GM18498 (cell line): ENCODE measurements around the gene MYRF.

Source experiments
- ATAC-seq: cut with Tn5 transposase; IDR thresholded peaks from one replicate; pipeline ENCODE4 v1.9.1; 2021; ENCODE audit warnings: mild to moderate bottlenecking, moderate library complexity; ENCODE audit not compliant: unreplicated experiment

The MYRF gene

DNA sequence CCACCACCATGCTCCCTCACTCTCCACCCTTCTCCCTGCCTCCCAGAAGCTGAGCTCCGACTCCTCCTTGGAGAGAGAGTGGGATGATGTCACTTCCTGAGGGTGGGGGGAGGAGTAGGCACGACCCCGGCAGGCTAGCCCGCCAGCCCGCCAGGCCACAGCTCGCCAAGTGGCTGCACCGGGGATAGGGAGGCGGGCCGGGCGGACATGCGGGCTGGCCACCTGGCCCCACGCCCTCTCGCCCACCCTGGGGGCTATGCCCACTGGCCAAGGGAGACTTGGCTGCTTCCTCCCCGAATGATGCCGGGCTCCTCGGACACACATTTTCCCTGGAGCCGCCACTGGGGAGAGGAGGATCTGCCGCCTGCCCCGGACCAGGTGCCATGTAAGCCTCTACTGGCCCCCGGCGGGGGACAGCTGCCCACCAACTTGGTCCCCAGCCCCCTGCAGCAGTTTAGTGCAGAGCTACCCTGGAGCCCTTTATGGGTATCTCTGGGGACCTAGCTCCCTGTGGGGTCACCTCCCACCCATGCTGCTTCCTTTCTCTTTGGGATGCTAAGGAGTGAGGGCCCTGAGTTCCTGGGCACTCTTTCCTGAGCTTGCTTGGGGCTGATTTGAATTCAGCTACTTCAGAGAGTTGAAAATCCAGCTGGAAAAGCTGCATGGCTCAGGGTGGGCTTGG is 33.7 kb upstream of the MYRF start:
- ATAC-seq = no peak

- no peak for ATAC-seq
Observed at GRCh38 chr11:61719978-61720377, 32.5 kb upstream of the MYRF start.

DNA sequence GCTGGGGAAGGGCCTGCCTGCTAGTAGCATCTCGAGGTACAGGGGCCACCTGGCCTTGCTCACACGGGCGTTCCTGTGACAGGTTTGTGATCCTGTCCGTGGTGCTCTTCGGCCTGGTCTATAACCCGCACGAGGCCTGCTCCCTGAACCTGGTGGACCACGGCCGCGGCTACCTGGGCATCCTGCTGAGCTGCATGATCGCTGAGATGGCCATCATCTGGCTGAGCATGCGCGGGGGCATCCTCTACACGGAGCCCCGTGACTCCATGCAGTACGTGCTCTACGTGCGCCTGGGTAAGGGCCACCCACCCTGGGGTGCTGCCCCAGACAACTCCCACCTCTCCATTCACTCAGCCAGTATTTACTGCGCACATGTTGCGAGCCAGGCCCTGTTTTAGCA is 31.8 kb upstream of the MYRF start:
- ATAC-seq = no peak

DNA sequence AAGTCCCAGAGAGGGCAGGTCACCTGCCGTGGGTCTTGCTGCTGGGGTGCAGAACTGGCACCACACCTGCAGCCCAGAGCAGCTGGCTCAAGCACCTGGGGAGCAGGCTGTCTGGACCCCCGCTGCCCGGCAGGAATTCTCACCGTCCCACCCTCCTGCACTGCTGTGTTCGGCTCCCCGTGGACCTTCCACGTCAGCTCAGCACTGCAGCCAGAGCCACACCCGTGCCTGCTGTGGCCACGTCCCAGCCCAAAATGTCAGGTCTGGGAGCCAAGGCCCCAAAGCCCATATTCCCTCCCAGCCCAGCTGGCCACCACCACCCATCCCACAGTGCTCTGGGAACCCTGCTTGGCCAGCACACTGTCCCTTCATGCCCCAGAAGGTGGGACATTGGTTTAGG is 28.0 kb upstream of the MYRF start:
- no peak for ATAC-seq

DNA sequence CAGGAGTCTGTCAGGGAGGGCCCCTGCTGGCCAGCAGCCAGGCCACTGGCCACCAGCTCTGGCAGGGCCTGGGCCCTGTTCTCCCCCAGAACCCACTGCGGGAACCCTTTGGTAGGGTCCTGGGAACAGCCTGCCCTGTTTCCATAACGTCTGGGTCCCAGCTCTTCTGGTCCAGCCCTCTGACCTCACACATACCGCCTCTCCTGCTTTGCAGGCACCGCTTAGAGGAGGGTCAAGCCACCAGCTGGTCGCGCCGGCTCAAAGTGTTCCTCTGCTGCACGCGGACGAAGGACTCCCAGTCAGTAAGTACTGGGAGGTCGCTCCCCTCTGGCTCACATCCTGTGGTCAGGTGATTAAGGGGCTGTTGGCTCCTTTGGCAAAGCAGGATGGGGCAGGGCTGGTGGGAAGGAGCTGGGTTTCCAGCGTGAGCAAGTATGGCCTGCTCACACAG is 26.6 kb upstream of the MYRF start:
- ATAC-seq = no peak

DNA sequence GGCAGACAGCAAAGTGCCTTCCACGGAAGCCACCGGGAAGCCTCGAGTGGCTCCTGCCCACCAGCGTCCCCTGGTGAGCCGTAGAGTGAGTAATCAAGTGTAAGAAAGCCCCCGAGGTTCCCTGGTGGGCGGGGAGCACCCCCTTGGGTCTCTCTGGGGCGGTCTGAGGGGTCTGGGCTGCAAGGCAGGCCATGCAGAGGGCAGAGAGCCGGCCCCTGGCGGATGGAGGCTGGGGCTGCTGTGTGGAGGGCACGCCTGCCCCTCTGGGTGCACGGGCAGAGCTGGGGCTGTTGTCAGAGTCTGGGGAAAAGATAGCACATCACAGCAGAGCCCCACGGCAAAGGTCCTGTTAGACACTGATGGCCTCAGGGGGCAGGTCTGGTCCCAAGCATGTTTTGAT is 25.7 kb upstream of the MYRF start:
- ATAC-seq = no peak

DNA sequence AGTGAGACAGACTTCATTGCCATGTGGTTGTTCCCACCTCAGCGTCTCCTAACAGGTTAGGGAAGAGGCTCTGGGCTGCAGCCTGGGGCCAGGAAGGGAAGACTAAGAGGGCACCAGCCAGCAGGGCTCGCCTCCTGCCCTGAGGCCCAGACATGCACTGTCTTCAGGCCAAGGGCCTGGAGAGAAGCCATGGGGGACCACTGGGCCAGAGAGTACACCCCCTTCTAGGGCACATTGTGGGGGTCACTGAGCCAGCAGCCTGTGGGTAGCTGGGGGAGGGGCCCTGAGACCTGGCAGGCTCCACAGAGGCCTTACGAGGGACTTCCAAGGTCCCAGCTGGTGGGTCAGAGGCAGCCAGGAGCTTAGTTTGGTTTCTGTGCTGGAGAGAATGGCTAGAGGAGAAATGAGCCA is 25.0 kb upstream of the MYRF start:
- ATAC-seq = no peak

DNA sequence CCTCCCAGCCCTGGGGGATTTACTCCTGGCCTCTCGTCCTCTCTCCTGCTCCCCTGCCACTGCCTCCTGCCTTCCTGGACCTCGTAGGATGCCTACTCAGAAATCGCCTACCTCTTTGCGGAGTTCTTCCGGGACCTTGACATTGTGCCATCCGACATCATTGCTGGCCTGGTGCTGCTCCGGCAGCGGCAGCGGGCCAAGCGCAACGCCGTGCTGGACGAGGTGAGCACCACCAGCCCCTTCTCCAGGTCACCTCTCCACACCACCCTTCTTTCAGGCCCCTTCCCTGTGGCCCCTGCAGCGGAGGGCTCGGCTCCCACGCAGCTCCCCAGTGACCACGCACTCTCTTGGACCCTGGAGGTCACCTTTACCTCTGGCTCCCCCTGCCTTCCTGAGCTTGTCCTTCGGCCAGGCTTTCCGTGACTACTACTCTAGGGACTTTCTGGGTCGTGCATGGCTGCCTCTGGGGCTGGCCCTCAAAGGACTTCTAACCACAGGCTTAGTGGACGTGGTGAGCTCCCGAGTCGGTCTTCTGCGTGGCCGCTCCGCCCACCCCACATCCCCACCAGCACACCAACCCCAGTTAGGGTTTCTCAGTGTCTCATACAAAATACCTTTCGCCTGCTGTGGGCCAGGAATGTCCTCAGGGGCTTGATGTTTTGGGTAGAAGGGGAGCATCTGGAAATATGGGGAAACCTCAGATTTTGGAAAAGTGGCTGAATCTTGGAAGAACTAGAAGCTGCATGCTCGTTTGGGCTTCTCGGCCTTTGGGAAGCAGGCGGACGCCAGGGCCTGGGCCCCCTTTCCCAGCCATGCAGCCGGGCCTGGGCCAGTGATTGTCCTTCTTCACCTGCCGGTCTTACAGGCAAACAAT is 24.1 kb upstream of the MYRF start:
- ATAC-seq = no peak

- no peak for ATAC-seq
Observed at GRCh38 chr11:61728940-61729219, 23.6 kb upstream of the MYRF start.

- no peak for ATAC-seq
Observed at GRCh38 chr11:61730240-61730994, 22.0 kb upstream of the MYRF start.

GRCh38 chr11:61731211-61731951 is 21.1 kb upstream of the MYRF start:
- ATAC-seq = no peak

- no peak for ATAC-seq
Observed at GRCh38 chr11:61731952-61732675, 20.3 kb upstream of the MYRF start.

DNA sequence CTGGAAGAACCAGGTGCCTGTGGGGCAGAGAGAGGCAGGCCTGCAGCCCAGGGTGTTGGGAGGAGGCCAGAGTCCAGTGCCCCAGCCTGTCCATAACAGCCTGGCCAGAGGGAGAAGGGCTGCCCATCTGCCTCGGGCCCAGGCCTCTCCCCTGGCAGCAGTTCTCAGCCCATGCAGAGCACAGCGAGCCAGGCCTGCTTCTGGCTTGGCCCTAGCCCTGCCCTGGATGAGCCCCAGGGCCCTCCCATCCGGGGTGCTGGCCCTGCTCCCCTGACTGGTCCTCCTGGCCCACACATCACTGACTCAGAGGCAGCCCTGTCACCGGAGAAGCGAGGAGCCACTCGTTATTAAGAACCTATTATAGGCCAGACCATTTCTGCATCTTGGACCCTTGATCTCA is 19.7 kb upstream of the MYRF start:
- ATAC-seq = no peak

DNA sequence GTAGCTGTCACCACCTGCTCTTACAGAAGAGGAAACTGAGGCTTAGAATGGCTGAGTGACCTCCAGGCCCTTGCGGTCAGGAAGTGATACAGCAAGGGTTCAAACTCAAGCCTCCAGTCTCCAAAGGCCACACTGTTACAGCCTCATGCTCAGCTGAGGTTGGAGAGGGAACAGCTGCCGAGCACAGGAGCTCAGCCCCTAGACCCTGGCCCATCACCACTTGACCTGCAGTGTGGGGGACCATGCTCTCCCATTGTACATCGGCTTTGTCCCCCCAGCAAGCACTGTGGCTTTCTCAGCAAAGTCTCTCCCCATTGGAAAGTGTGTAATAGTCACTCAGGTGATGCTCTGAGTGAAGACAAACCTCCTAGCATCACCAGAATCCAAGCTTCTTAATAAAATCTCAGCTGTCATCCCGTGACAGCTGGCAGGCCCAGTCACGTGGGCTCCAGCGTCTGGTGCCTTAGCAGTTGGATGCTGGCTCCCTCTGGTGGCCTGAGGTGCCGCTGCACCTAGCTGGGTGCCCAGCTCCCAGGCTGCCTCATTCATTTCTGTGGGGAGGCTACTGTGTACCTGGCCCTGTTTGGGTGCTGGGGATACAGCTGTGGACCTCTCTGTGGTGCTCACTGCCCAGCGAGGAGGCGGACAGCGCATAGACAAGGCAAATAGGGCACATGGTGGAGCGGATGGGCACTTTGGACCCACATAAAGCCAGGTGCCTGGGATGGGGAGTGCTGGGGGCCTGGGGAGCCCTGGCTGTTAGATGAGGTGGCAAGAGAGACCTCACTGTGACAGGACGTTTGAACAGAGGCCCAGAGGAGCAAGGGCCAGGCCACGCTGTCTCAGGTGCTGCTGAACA is 19.1 kb upstream of the MYRF start:
- ATAC-seq = peak; percentile 87

DNA sequence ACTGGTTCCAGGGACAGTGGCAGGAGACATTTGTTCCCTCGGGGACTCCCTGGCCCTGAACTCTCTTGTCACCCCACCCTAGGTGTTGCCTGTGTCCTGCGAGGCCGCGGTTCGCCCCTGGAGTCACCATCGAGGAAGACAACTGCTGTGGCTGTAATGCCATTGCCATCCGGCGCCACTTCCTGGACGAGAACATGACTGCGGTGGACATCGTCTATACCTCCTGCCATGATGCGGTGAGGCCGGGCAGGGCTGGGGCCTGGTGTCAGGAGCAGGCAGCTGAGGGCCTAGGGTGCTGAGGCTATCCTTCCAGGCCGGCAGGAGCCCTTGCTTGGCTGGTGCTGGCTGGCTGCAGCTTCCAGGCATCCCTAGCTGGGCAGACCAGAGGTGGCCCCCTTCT is 17.7 kb upstream of the MYRF start:
- no peak for ATAC-seq

DNA sequence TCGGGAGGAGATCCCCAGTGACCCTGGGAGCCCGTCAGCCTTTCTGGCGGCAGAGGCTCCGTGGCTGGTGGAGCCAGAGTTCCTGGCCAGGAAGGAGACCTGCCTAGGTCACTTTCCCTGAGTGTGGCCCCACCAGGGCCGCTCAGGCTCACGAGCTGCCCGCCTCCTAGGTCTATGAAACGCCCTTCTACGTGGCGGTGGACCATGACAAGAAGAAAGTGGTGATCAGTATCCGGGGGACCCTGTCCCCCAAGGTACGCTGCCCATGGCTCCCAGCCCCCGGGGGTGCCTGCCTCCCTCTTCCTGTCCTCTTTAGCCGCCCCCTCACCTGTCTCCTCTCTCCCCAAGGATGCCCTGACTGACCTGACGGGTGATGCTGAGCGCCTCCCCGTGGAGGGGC is 17.0 kb upstream of the MYRF start:
- ATAC-seq = no peak

DNA sequence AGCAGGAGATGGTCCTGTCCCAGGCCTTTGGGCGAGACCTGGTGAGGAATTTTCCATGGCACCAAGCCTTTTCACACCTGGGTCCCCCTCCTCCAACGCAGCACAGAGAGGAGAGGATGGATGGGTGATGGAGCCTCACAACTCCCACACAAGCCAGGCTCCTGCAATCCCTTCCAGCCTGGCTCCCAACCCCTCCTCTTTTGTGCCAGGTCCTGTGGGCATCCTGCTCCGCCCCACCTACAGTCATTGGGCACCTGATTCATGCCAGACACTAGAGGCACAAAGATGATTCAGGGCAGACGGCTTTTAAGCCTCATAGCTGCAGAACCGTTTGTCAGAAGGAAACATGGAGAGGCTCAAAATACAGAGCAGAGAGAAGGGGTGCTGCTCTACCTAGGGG is 16.1 kb upstream of the MYRF start:
- ATAC-seq = no peak

DNA sequence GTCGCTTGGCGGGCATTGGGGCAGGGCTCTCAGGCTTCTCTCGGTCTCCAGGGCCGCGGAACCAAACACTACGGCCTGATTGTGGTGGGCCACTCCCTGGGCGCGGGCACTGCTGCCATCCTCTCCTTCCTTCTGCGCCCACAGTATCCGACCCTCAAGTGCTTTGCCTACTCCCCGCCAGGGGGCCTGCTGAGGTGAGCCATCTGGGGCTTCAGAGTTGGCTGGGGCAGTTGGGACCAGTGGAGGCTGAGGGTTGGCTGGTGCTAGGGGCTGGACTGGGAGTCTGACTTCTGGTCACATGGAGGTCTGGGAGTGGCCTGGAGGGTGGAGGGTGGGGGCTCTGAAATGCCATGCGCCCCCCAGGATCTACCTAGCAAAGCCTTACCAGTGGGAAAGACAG is 15.3 kb upstream of the MYRF start:
- ATAC-seq = no peak

DNA sequence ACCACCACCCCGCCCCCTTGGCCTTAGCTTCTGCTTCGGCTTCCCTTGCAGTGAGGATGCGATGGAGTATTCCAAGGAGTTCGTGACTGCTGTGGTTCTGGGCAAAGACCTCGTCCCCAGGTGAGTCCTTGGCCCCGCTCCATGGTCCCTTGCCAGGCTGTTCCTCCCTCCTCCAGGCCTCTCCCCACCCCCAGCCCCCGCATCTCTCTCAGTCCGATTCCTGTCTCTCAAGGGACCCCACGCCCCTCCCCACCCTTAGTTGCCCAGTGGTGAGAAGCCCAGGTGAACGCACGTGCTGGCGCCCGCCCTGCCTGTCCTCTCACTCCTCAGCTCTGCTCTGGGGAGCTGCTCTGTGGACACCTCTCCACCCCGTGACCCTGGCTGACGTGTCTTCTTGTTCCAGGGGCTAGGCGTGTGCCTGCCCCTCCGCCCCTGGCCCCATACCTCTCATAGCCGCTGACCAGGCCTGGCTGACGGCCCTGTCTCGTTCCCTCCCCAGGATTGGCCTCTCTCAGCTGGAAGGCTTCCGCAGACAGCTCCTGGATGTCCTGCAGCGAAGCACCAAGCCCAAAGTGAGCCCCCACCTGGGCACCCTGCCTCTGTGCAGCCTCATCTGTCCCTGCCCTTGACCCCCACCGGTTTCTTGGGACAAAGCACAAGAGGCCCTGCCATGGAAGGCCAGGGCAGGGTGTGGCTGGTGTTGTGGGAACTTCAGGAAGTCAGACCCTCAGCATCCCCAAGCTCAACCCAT is 14.6 kb upstream of the MYRF start:
- no peak for ATAC-seq
